HEK293 (cell line): Measurements from ENCODE around the gene TEX14.

Experiments
- CTCF ChIA-PET: fragments of 350-600 bp; formaldehyde crosslinking; extraction: SDS; loops from one replicate; lab custom pipeline; 2021; ENCODE audit warnings: antibody characterized with exemption; lab: Yijun Ruan, JAX
- POLR2A ChIA-PET: fragments of 300-600 bp; formaldehyde crosslinking; extraction: SDS; loops from one replicate; lab custom pipeline; 2020; ENCODE audit warnings: antibody characterized with exemption, inconsistent platforms; lab: Yijun Ruan, JAX
- H3K27ac ChIP-seq: fragments of 200-500 bp; sonication (Bioruptor generic); 2 replicates; pipeline ENCODE4 v1.5.1; 2014; ENCODE audit warnings: low read depth, low read length, control low read depth, inconsistent platforms; ENCODE audit errors: extremely low read depth
- H3K36me3 ChIP-seq, 2 experiments: fragments of 200-500 bp in 1 of 2; sonication (Bioruptor generic) in 1 of 2; 1 replicate in 1 of 2; 2 replicates in 1 of 2; pipeline ENCODE4 v1.5.1; 2014 to 2017; ENCODE audit warnings: inconsistent platforms in 2 of 2, low read length in 2 of 2; ENCODE audit not compliant: control insufficient read depth in 2 of 2, insufficient read depth in 1 of 2
- H3K4me1 ChIP-seq: fragments of 200-500 bp; sonication (Bioruptor generic); 2 replicates; pipeline ENCODE4 v1.5.1; 2014; ENCODE audit warnings: mild to moderate bottlenecking, low read length, inconsistent platforms; ENCODE audit not compliant: control insufficient read depth, insufficient read depth
- H3K4me3 ChIP-seq: 2 replicates; pipeline ENCODE4 v1.5.1; 2011; ENCODE audit warnings: low read depth, mild to moderate bottlenecking, control low read depth, low read length, moderate library complexity
- H3K9me3 ChIP-seq: fragments of 200-500 bp; sonication (Bioruptor generic); 2 replicates; pipeline ENCODE4 v1.5.1; 2014; ENCODE audit warnings: low read depth, low read length, inconsistent platforms; ENCODE audit not compliant: control insufficient read depth, insufficient read depth
- SCRT2 ChIP-seq: fragments of 450-650 bp; formaldehyde crosslinking; IDR thresholded peaks from 2 replicates; pipeline ENCODE4 v1.5.1; 2016; ENCODE audit warnings: missing biosample characterization, missing genetic modification characterization
- ZBTB10 ChIP-seq: fragments of 450-650 bp; formaldehyde crosslinking; IDR thresholded peaks from 2 replicates; pipeline ENCODE4 v1.5.1; 2016; ENCODE audit warnings: missing biosample characterization, missing genetic modification characterization
- ZBTB17 ChIP-seq: fragments of 450-650 bp; formaldehyde crosslinking; IDR thresholded peaks from 2 replicates; pipeline ENCODE4 v1.5.1; 2016; ENCODE audit warnings: missing biosample characterization, missing genetic modification characterization
- ZBTB21 ChIP-seq: fragments of 450-650 bp; formaldehyde crosslinking; IDR thresholded peaks from 2 replicates; pipeline ENCODE4 v1.5.1; 2017; ENCODE audit warnings: missing biosample characterization, missing genetic modification characterization
- ZBTB26 ChIP-seq: fragments of 450-650 bp; formaldehyde crosslinking; optimal IDR thresholded peaks from 2 replicates; pipeline ENCODE3; 2016; ENCODE audit warnings: missing biosample characterization, mild to moderate bottlenecking, missing genetic modification characterization
- ZBTB48 ChIP-seq: fragments of 450-650 bp; formaldehyde crosslinking; IDR thresholded peaks from 2 replicates; pipeline ENCODE4 v1.5.1; 2016; ENCODE audit warnings: missing biosample characterization, missing genetic modification characterization
- ZNF19 ChIP-seq: fragments of 450-650 bp; formaldehyde crosslinking; IDR thresholded peaks from 2 replicates; pipeline ENCODE4; 2016; ENCODE audit warnings: missing biosample characterization, missing genetic modification characterization, low read depth
- ZNF24 ChIP-seq: fragments of 450-650 bp; formaldehyde crosslinking; IDR thresholded peaks from 2 replicates; pipeline ENCODE4 v1.5.1; 2016; ENCODE audit warnings: missing biosample characterization, missing genetic modification characterization
- ZNF302 ChIP-seq: fragments of 450-650 bp; formaldehyde crosslinking; IDR thresholded peaks from 2 replicates; pipeline ENCODE4 v1.5.1; 2016; ENCODE audit warnings: missing biosample characterization, missing genetic modification characterization, low read depth
- ZNF423 ChIP-seq: fragments of 450-650 bp; formaldehyde crosslinking; IDR thresholded peaks from 2 replicates; pipeline ENCODE4 v1.5.1; 2016; ENCODE audit warnings: missing biosample characterization, missing genetic modification characterization
- ZNF521 ChIP-seq: fragments of 450-650 bp; formaldehyde crosslinking; IDR thresholded peaks from 2 replicates; pipeline ENCODE4 v1.5.1; 2017; ENCODE audit warnings: missing biosample characterization, mild to moderate bottlenecking, missing genetic modification characterization
- ZNF639 ChIP-seq: fragments of 450-650 bp; formaldehyde crosslinking; IDR thresholded peaks from 2 replicates; pipeline ENCODE4 v1.5.1; 2016; ENCODE audit warnings: missing biosample characterization, missing genetic modification characterization
- ZNF664 ChIP-seq: fragments of 450-650 bp; formaldehyde crosslinking; IDR thresholded peaks from 2 replicates; pipeline ENCODE4 v1.5.1; 2016; ENCODE audit warnings: missing biosample characterization, missing genetic modification characterization
- ZNF704 ChIP-seq: fragments of 450-650 bp; formaldehyde crosslinking; IDR thresholded peaks from 2 replicates; pipeline ENCODE4 v1.5.1; 2016; ENCODE audit warnings: missing biosample characterization, missing genetic modification characterization
- ZNF76 ChIP-seq: fragments of 450-650 bp; formaldehyde crosslinking; IDR thresholded peaks from 2 replicates; pipeline ENCODE4; 2016; ENCODE audit warnings: low read depth, missing biosample characterization, missing genetic modification characterization, borderline replicate concordance
- ZSCAN30 ChIP-seq: fragments of 450-650 bp; IDR thresholded peaks from 2 replicates; pipeline ENCODE4 v1.5.1; 2018; ENCODE audit warnings: missing biosample characterization, mild to moderate bottlenecking, missing genetic modification characterization, moderate library complexity

Gene TEX14

GRCh38 chr17:58517378-58517927 lies 174.4 kb downstream of the TEX14 start (continued):
- no peak for TF ChIP-seq ZBTB21 (tag by site-specific recombination)
- no peak for TF ChIP-seq ZNF704 (tag by site-specific recombination)
- TF ChIP-seq ZNF423: peak; percentile 44; the same call in 1 of the 2 replicates
- peak; percentile 78 for TF ChIP-seq ZBTB17 (tag by site-specific recombination)
- TF ChIP-seq ZNF19 (tag by site-specific recombination): no peak
- 0 out of 2 replicates have a peak, but pooled peaks have one; percentile 19 for TF ChIP-seq ZNF24 (tag by site-specific recombination)
- 0 out of 2 replicates have a peak, but pooled peaks have one; percentile 46 for TF ChIP-seq ZNF76
- TF ChIP-seq ZNF639 (tag by site-specific recombination): peak; percentile 35; the same call in 1 of the 2 replicates
- TF ChIP-seq ZBTB10 (tag by site-specific recombination): peak; percentile 29; the same call in 1 of the 2 replicates
- peak; percentile 81 for TF ChIP-seq ZBTB48
- TF ChIP-seq ZBTB26: peak; percentile 95
- no peak for TF ChIP-seq ZNF302 (tag by site-specific recombination)
- TF ChIP-seq, all 188 proteins: peak for 33

- Histone ChIP-seq H3K9me3 (no peaks in the 10 kb centered on the region), H3K4me1 (peaks cover 3% of the 10 kb centered on the region; the same call in 1 of the 2 replicates), H3K4me3 (peak overlapping the region; percentile 74), H3K36me3 (peaks cover 4 to 16% of the 10 kb centered on the region in 2 experiments; a peak in 2 of 3 replicates), H3K27ac (peak overlapping the region; percentile 43; the same call in 1 of the 2 replicates)
- CTCF ChIA-PET: interaction anchor here (0.6 to 2.4 kb wide), 4 partner anchors 25 to 200 kb away, joined by 3 to 13 read pairs (median 6); no protein-coding TSS in a partner anchor
- POLR2A ChIA-PET: interaction anchor here (2.4 to 2.8 kb wide), 2 partner anchors 115 to 142 kb away, joined by 10 to 39 read pairs; no protein-coding TSS in a partner anchor
- peak; percentile 96 for TF ChIP-seq SCRT2 (tag by site-specific recombination)
- no peak for TF ChIP-seq ZSCAN30 (tag by site-specific recombination)
These were observed 175.0 kb downstream of the TEX14 start for GRCh38 chr17:58516644-58517377.

- peaks cover 3% of the 10 kb centered on the region; the same call in 1 of the 2 replicates for H3K4me1 ChIP-seq
- ChIA-PET CTCF (interaction anchor here (0.5 to 2.4 kb wide), 6 partner anchors 26 to 488 kb away, joined by 3 to 9 read pairs (median 5); no protein-coding TSS in a partner anchor), POLR2A (interaction anchor here (0.8 to 2.1 kb wide), 7 partner anchors 9 to 163 kb away, joined by 4 to 26 read pairs (median 6); partner anchors contain the start of genes RNF43 and SUPT4H1)
- H3K36me3 ChIP-seq: peaks cover 19 to 32% of the 10 kb centered on the region in 2 experiments
- TF ChIP-seq ZBTB17 (tag by site-specific recombination): no peak
- TF ChIP-seq ZNF521 (tag by site-specific recombination): no peak
- peak; percentile 93 for TF ChIP-seq ZNF664
- no peak overlapping the region for H3K27ac ChIP-seq
- no peaks in the 10 kb centered on the region for H3K9me3 ChIP-seq
- H3K4me3 ChIP-seq: no peak overlapping the region
These were observed 176.6 kb downstream of the TEX14 start for GRCh38 chr17:58515286-58515685.
